Hematopoietic multipotent progenitor cell treated with erythropoietin and hydrocortisone succinate and interleukin-3 and kit ligand, for 6 days (in vitro differentiated cells): ENCODE results near the gene TRMT61A.
"Not testable (repeated sequence)": the region's sequence is repeated elsewhere in the genome, so short reads cannot be mapped to it uniquely, and the experiment has no call there.

Source experiments
- DNase-seq: peaks from one replicate; pipeline ENCODE4 v3.0.0-alpha.2; 2015

Gene TRMT61A

DNA sequence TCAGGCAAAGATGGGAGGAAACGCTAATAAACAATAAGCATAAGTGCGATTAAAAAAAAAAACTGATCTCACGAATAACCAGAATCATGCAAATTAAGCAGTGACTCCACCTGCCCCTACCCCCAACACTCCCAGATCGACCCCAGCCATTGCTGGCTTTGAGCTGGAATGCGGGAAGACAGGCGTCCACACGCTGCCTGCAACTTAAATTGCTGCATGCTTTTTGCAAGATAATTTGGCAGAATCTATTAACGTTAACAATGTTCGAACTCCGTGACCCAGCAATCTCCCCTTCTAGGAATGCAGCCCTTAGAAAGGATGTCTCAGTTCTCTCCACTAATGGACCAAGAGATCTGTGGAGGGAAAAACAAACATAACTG, 5.4 kb upstream of the TRMT61A start:
- DNase-seq: no peak

DNA sequence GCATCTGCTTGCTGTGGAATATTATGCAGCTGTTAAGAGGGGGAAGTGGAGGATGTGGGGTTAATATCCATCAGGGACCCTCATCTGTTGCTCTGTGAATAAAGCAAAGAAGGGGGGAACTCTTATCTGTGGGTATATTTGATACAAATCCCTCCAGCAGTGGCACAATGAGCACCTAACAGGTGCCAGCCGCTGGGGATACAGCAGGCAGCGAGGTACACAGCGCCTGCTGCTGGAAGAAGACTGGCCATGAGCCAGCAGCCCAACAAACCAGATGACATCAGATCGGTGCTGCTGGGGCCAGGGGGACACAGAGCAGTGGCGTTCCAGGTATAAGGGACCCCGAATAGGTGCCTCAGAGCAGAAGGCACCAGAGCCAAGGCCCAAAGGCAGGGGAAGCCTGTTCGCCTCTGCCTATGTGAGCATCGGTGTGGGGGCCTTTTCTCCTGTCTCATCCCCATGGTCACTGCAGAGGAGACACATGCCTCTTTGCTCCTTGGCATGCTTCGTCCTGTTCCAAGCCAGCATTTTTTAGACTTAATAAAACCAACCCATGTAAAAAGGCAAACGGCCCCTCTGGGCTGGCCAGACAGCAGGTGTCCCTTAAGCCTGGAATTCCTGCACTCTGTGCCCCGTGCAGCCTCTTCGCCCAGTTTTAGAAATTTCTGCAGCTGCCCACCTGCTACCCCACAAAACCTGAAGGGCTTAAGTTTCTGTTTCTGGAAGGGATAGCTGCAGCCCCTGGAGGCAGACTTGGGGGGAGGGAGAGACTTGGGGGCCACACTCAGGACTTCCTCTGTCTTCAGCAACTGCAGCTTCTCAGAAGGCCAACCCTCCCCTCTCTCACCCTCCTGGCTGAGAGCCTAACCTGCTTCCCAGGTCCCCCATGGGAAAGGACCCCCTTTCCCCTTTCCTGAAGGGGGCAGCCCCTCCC, 4.7 kb upstream of the TRMT61A start:
- DNase-seq: no peak

DNA sequence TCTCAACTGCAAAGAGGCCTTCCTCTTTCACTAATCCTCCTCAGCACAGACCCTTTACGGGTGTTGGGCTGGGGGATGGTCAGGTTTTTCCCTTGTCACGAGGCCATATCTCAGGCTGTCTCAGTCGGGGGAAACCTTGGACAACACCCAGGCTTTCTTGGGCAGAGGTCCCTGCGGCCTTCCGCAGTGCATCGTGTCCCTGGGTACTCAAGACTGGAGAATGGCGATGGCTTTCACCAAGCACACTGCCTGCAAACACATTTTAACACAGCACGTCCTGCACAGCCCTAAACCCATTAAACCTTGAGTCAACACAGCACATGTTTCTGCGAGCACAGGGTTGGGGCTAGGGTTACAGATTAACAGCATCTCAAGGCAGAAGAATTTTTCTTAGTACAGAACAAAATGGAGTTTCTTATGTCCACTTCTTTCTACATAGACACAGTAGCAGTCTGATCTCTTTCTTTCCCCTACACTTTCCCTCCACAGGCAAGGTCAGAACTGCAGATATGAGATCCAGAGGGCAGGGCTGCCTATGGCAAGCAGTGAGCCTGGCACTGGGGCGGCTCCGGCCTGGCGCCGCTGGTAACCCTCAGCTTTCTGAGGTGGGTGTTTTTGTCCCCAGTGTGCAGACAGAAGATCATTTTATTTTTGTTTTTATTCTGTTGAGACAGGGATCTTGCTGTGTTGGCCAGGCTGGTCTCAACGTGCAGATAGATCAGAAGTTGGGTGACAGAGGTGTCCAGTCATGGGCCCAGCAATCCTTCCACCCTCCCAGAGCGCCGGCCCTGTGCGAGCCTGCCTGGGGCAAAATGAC, 3.4 kb upstream of the TRMT61A start:
- not testable (repeated sequence) for DNase-seq

DNA sequence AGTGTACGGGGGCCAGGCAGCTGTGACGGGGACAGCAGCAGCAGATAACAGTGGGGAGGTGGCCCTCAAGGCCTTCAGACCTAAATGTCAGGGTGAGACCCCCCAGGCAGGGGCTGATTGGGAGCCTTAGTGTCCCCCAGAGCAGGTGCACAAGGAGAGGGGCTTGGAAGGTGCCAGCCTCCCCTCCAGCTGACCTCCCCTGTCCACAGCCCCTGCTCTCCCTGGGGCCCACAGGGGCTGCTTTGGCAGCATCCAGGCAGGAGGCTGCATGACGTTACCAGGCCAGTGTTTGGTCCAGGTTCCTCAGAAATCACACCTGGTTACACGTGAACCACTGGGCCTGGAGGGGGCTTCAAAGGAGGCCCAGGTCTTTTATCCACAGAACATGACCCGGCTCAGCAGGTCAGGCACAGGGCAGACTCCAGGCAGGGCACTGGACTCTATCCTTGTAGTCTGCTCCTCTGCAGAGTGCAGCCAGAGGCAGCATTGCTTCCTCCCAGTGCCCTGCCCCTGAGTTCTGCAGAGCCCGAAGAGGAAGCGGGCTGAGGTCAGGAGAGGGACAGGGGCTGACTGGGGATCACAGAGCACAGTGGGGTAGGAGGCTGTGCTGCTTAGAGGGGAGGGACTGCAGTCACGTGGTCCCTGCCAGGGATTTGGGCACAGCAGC, 2.6 kb upstream of the TRMT61A start:
- no peak for DNase-seq

DNA sequence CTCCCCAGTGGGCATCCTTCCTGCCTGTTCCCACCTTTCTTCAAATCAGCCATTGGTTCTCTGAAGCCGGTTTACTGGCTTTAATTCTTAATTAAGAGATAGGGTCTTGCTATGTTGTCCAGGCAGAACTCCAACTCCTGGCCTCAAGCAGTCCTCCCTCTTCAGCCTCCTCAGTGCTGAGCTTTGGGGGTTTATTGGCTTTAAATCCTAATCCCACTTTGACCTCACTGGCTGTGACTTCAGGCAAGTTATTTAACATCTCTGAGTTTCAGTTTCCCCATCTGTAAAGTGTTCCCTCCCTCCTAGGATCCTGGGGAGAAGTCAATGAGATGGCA, 2.1 kb upstream of the TRMT61A start:
- no peak for DNase-seq

DNA sequence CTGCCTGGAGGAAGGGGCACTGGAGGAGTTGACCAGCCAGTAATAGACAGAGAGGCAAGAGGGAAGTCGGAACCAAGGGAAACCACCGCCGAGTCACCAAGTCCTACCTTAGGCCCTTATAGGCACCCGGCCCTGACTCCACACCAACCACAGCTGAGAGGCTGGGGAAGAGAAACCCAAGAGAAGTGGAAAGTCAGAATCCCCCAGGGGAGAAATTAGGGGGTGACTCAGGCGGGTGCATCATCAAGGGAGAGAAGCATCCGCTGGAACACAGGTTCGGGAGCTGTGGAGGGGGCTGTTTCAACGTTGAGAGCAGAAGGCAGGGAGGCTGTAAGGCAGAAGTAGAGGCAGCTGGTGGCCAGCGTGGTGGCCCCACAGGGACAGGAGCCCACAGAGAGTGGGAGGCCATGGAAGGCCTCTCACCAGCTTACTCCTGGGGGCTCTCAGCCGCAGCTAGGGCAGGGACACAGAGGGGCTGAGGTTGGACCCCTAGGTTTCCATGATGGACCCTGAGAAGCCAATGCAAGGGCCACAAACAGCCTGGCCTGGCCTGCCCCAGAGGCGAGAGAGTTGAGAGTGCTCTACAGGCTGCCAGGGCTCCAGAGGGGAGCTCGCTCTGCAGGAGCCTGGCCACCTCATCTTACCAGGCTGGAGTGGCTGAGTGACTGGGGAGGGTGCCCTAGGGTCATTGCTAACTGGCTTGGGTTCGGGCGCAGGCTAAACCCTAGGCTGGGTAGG, 1.4 kb upstream of the TRMT61A start:
- DNase-seq: no peak

DNA sequence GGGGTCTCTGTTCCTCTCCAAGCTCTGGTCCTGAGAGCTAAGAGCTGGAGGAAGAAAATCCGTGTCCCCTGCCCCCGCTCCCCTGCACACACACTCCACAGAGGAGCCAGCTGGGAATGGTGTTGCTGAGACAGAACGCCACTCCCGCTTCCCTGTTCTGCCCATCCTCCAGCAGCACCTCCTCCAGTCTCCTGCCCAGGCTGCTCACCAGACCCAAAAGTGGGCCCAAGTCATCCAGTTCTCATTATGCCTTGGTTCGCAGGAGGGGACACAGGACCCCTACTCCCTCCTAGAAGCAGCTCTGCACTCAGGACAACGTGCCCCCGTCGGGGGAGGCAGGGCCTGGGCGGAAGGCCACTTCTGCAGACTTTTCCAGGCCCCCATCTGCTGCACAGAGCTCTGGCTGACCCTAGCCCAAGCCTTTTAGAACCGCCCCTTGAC, 830 bp upstream of the TRMT61A start:
- DNase-seq: no peak

DNA sequence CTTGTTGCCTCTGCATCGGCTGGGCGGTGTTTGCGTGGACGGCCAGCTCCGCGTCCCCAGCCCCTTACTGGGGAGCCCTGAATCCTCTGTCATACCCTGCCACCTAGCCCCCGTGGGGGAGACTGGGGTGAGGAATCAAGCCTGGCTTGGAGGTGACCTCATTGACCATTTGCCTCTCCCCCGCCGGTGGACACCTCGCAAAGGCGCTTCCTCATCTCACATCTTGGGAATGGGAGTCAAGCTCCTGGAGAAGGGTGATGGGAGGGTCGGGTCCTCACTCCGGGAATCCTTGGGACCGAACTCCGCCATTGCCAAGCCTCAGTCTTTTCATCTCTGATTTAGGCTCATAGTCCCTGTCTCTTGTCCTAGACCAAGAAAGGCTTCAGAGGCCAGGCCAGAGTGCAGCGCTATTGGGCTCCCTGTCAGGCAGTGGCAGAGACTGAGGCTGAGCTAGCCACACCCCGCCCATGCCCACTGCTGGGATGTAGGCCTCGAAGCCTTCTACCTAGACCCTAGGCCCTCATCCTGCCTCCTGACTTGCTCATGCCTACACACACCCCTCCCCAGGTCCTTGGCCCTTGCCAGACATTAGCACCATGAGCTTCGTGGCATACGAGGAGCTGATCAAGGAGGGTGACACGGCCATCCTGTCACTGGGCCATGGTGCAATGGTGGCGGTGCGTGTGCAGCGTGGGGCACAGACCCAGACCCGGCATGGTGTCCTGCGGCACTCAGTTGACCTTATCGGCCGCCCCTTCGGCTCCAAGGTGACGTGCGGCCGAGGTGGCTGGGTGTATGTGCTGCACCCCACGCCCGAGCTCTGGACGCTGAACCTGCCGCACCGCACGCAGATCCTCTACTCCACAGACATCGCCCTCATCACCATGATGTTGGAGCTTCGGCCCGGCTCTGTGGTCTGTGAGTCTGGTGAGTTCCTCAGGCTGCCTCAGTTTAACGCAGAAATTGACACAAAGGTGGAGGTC, 678 bp downstream of the TRMT61A start:
- DNase-seq: peak; percentile 34

DNA sequence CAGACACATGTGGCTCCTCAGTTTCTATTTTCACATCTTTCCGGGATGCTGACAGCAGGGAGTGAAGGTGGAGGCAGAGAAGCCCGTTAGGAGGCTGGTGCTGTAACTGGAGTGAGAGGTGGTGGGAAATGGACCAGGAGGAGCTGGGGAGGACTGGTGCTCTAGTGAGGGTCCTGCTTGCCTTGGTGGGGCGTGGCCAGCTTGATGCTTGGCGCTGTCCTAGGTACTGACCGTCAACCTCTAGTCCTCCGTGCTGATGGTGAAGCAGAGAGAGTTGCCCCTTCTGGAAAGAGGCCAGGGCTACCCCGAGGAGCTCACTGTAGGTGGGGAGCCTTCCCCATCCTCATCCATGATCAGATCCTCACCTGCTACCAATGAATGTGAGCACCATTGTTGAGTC, 1.4 kb downstream of the TRMT61A start:
- peak; percentile 80 for DNase-seq

DNA sequence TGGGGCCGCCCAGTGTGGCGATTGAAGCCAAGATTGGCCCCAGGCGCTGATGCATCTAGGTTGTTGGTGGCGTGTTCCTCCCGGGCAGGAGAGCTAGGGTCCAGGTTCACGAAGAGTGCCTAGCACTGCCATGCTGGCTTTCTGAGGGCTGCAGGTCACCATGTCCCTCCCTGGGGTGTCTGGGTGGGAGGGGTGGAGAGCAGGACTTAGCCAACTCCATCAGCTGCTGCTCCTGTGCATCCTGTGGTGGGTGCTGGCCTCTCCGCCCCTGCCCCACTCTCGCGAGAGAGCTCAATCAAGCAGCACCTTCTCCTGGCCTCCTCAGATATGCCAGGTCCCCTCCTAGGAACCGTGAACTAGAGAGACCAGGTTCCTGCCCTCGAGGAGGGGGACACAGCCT, 1.8 kb downstream of the TRMT61A start:
- no peak for DNase-seq

DNA sequence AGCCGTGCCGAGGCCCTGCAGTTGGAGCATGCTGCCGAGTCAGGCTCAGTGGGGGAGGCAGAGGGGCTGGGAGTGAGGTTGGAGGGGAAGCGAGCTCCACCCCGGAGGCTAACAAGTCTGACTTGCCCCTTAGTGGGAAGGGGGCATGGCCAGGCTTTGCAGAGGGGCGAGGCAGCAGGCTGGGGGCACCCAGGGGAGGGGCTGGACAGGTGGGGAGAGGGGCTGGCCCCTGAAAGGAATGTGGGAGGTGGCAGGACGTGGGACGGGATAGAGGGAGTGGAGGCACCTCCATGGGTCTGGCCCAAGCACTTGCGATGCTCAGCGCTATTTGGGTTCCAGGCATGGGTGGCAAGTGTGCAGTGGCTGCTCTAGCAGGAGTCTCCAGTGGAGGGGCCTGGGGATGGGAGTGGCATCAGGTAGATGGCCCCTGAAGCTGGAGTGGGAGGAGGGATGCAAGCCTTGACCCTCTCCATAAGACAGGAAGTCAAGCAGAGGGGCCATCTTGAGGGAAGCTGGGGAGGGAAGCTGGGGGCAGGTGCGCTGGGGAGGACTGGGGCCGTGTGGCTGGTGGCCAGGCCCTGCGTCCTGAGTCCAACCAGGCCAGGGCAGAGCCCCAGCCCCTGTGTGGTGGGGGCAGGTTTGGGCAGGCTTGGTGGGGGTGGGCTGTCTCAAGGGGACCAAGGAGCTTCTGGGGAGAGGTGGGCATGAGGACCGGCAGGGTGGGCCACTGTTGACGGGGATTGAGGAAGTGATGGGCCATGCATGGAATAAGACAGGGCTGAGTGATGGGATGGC, 2.6 kb downstream of the TRMT61A start:
- DNase-seq: no peak

DNA sequence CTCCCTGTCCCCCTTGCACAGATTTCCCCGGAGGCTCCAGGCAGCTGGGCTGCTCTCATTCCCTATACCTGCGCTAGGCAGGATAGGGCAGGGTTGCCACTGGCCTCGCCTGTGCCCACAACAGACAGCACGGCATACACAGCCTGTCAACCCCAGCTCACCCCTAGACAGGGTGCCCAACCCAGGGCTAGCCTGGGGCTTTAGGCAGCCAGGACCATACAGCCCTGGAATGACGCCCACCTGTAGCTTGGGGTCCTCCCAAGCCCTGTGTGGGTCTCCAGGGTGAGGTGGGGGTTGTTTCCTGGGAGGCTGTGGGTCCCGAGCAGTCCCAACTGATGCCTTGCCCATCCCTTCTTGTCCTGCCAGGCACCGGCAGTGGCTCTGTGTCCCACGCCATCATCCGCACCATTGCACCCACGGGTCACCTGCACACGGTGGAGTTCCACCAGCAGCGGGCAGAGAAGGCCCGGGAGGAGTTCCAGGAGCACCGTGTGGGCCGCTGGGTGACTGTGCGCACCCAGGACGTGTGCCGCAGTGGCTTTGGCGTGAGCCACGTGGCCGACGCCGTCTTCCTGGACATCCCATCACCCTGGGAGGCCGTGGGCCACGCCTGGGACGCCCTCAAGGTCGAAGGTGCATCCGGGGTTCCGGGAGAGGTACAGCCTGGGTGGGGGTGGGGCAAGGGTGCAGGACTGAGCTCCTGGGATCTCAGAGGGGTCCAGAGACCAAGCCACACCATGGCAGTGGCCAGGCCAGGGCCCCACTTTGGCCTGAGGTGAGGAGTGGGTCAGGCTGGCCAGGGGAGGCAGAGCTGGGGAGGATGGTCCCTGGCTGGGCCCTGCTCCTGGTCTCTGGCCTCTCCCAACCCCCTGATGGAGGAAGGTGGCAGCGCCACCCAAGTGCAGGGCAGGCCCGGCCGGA, 3.5 kb downstream of the TRMT61A start:
- DNase-seq: no peak

DNA sequence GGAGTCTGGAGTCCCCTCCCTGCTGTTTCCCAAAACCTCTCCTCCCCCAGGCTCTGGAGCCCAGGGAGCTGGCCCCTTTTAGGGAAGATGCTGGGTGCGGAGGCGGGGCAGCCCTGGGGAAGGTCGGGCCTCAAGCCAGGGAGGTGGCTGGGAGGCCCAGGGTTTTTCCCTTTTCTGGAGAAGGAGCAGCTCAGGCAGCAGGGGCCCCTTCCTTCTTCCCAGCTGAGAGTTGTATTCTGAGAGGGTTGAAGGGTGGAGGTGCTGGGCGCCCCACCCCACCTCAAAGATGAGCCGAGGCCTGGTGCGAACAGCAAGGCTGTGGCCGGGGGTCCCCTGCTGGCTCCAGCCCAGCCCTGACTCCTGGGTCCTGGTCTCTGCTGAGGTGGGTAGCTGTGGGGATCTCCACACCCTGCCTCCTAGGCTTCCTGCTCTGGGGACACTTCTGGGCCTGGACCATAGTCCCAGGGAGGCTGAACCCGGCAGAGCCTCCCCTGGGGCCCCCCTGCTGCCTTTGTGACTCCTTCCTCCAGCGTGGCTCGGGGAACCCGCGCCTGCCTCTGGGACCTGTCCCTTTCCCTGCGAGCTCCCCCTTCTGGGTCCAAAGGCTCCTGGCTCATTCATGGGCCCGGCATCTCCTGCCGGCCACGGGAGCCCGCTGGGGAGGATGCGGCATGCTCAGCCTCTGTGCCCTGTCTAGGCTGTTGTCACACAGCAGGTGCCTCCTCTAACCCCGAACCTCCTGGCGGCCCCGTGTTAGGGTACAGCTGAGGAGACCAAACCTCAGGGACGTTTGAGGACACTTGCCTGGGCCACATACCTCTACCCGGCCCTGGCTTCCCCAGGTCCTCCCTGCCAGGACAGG, 4.4 kb downstream of the TRMT61A start:
- no peak for DNase-seq

DNA sequence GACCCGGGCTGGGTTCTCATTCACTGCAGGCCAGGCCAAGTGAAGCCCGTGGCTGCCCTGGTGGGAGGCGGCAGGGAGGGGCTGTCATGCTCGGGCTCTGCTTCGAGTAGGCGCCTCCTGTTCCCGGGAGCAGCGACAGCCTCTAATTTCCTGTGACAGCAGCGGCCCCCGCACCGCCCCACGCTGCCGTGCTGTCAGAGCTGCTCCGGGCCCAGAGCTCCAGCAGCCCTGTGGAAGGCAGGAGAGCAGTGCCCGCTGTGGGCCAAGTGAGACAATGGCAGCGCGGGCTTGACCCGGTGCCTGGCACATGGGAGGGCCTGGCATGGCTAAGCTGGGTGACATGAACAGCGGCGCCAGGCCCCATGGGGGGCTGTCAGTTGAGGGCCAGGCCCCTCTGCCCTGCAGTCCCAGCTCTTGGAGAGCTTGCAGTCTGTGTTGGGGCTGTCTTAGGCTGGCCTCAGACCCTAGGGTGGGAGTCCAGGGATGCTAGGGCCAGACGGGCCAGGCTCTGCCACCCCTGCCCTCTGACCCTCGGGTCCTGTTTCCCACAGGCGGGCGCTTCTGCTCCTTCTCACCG, 5.1 kb downstream of the TRMT61A start:
- no peak for DNase-seq

DNA sequence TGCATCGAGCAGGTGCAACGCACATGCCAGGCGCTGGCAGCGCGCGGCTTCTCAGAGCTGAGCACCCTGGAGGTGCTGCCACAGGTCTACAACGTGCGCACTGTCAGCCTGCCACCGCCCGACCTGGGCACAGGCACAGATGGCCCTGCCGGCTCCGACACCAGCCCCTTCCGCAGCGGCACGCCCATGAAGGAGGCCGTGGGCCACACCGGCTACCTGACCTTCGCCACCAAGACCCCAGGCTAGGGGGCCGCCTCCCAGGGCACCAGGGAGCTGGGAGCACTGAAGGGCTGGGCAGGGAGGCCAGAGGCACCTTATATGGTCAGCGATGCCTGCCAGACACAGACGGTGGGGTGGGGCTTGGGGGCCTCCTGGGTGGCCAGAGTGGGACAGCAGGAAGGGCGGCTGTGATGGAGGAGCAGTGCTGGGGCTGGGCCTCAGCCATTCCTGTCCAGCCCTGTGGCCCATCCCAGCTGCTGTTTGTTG, 5.6 kb downstream of the TRMT61A start:
- DNase-seq: no peak

DNA sequence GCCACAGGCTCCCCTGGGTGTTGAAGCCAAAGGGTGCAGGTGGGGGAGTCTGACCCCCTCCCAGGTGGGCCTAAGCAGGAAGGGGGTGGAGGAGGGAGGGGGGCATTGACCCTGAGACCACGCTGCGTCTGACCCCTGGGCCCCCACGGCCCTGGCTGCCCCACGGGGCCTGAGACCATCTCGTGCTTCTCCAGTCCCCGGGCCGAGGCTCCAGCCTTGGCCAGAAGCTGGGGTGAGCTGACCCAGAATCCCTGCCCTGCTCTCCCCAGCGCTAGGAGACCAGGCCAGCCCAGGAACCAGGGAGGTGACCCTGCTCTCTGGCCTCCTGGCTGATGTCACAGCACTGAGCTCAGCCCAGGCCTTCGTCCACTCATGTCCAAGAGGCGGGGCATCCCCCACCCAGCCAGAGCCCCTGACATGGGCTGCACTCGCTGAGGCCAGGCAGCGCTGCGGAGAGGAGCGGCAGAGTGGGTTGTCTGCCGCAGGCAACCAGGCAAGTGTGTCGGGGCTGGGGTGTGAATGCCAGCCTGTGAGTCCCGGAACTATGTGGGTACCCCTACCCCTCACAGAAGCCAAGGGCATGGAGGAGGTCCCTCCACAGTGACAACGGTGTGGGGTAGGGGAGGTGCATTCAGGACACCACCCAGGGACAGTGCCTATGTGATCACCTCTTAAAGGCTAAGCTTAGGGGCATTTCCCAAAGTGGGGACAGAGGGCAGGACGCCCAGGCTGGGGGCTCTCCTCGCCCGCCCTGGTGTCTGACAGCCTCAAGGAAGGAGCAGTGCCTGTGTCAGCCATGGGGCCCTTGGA, 6.3 kb downstream of the TRMT61A start:
- no peak for DNase-seq
